PC-9 (cell line): ENCODE data around the gene B3GNT7.

ENCODE experiments used
- EZH2 ChIP-seq: fragments of 200-600 bp; sonication (generic); IDR thresholded peaks from 2 replicates; pipeline ENCODE4 v1.8.0; 2017; ENCODE audit warnings: antibody characterized with exemption, low read depth
- TF ChIP-seq, protein P1 (sequence below): fragments of 200-600 bp; sonication (generic); conservative IDR thresholded peaks from 2 replicates; pipeline ENCODE4 v1.6.1; 2017; ENCODE audit warnings: mixed run types, antibody characterized with exemption, mild to moderate bottlenecking, moderate library complexity

DNA sequence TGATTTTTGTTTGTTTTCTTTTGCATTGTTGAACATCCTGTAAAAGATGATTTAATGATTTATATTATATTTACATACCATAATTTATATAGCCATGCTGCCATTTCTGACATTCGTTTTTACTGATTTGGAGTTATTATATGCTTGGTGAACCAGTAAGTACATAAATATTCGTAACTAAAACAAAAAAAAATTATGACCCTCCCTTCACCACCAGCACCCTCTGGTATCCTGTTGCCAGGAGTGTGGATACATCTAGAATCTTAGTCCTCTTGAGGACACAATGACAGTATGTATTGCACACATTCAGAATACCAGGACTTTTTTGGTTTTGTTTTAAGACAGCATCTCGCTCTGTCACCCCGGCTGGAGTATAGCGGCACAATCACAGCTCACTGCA lies 43.9 kb upstream of the B3GNT7 start:
- TF ChIP-seq, protein P1, sequence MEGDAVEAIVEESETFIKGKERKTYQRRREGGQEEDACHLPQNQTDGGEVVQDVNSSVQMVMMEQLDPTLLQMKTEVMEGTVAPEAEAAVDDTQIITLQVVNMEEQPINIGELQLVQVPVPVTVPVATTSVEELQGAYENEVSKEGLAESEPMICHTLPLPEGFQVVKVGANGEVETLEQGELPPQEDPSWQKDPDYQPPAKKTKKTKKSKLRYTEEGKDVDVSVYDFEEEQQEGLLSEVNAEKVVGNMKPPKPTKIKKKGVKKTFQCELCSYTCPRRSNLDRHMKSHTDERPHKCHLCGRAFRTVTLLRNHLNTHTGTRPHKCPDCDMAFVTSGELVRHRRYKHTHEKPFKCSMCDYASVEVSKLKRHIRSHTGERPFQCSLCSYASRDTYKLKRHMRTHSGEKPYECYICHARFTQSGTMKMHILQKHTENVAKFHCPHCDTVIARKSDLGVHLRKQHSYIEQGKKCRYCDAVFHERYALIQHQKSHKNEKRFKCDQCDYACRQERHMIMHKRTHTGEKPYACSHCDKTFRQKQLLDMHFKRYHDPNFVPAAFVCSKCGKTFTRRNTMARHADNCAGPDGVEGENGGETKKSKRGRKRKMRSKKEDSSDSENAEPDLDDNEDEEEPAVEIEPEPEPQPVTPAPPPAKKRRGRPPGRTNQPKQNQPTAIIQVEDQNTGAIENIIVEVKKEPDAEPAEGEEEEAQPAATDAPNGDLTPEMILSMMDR, result no peak
- no peak for TF ChIP-seq EZH2
